OCI-LY7 (cell line): ENCODE measurements around the gene SMYD3. TPM values are rescaled to one million over a fixed set of nuclear protein-coding genes. Genes with fewer than 3 reads are reported as not detected.

Experiments used
- BruUV-seq: library from RNA; stranded (reverse); fragments of 400-500 nt; replicated peaks from 2 replicates; lab custom pipeline; 2021; lab: Mats Ljungman, UMichigan
- CTCF ChIA-PET: fragments of 300-600 bp; sonication (Branson Sonifier 250); formaldehyde crosslinking; loops from one replicate; lab custom pipeline; 2022; ENCODE audit warnings: antibody characterized with exemption; ENCODE audit not compliant: unreplicated experiment; lab: Charles Lee
- POLR2A ChIA-PET: fragments of 300-600 bp; sonication (Branson Sonifier 250); formaldehyde crosslinking; loops from one replicate; lab custom pipeline; 2022; ENCODE audit warnings: antibody characterized with exemption; lab: Charles Lee
- DNase-seq: peaks from one replicate; pipeline ENCODE4 v3.0.0-alpha.2; 2015; ENCODE audit warnings: low spot score
- H2AFZ ChIP-seq: fragments of 200-600 bp; sonication (generic), shearing (Covaris generic); 2 replicates; pipeline ENCODE4 v1.6.1; 2014; ENCODE audit warnings: mild to moderate bottlenecking, antibody characterized with exemption, low read length, moderate library complexity
- H3K27ac ChIP-seq: fragments of 200-600 bp; sonication (generic); 2 replicates; pipeline ENCODE4 v1.5.1; 2014; ENCODE audit warnings: mixed run types, low read depth, mild to moderate bottlenecking, moderate library complexity, low read length, inconsistent platforms; ENCODE audit not compliant: poor library complexity, severe bottlenecking
- H3K36me3 ChIP-seq: fragments of 200-600 bp; sonication (generic); 2 replicates; pipeline ENCODE4 v1.6.1; 2014; ENCODE audit warnings: mild to moderate bottlenecking, antibody characterized with exemption, low read length, moderate library complexity, mixed read lengths; ENCODE audit not compliant: insufficient read depth
- H3K4me1 ChIP-seq: fragments of 200-600 bp; sonication (generic); 2 replicates; pipeline ENCODE4 v1.5.1; 2014; ENCODE audit warnings: mild to moderate bottlenecking, low read length; ENCODE audit not compliant: insufficient read depth, poor library complexity, severe bottlenecking
- H3K4me2 ChIP-seq: fragments of 200-600 bp; sonication (generic); 2 replicates; pipeline ENCODE4 v1.6.1; 2014; ENCODE audit warnings: mild to moderate bottlenecking, low read length
- H3K4me3 ChIP-seq: fragments of 200-600 bp; sonication (generic); 2 replicates; pipeline ENCODE4 v1.5.1; 2014; ENCODE audit warnings: mild to moderate bottlenecking, low read depth, low read length; ENCODE audit not compliant: poor library complexity, severe bottlenecking
- H3K79me2 ChIP-seq: fragments of 200-600 bp; sonication (generic); 2 replicates; pipeline ENCODE4 v1.6.1; 2016; ENCODE audit warnings: low read depth, mild to moderate bottlenecking, low read length, moderate library complexity, mixed read lengths; ENCODE audit not compliant: insufficient read depth
- H3K9me2 ChIP-seq: fragments of 200-600 bp; sonication (generic); 2 replicates; pipeline ENCODE4 v1.6.1; 2016; ENCODE audit warnings: mild to moderate bottlenecking, low read length, mixed read lengths; ENCODE audit not compliant: insufficient read depth
- H3K9me3 ChIP-seq: fragments of 200-600 bp; sonication (generic); 2 replicates; pipeline ENCODE4 v1.6.1; 2014; ENCODE audit warnings: mild to moderate bottlenecking, mixed run types, low read length, mixed read lengths
- H4K20me1 ChIP-seq: fragments of 200-600 bp; sonication (generic); 2 replicates; pipeline ENCODE4 v1.6.1; 2014; ENCODE audit warnings: mild to moderate bottlenecking, antibody characterized with exemption, low read length, moderate library complexity, mixed read lengths; ENCODE audit not compliant: insufficient read depth
- CTCF ChIP-seq: fragments of 200-600 bp; sonication (generic); conservative IDR thresholded peaks from 2 replicates; pipeline ENCODE4 v1.5.1; 2014; ENCODE audit warnings: mild to moderate bottlenecking, antibody characterized with exemption, low read length, moderate library complexity, mixed read lengths
- EZH2phosphoT487 ChIP-seq: fragments of 200-600 bp; sonication (generic); IDR thresholded peaks from 2 replicates; pipeline ENCODE4 v1.6.1; 2018; ENCODE audit warnings: low read depth, borderline replicate concordance, mild to moderate bottlenecking, mixed run types, antibody characterized with exemption, low read length, moderate library complexity, mixed read lengths
- intact Hi-C: fragments of 100-400 bp; cut with micrococcal nuclease; formaldehyde crosslinking; loops from one replicate; pipeline ENCODE4 v1.10.0; 2022; ENCODE audit not compliant: unreplicated experiment
- total RNA-seq, 2 experiments: library from RNA; depleted of rRNA in 1 of 2; stranded (reverse); fragments of >200 nt in 1 of 2; shearing (Covaris generic) in 1 of 2; gene quantifications; 2 replicates each; pipeline ENCODE4 v1.2.3, GENCODE V29; 2014 to 2022

SMYD3 gene
- total RNA-seq, 2 experiments from 2014 or later: 28.9 to 34.5 TPM

DNA sequence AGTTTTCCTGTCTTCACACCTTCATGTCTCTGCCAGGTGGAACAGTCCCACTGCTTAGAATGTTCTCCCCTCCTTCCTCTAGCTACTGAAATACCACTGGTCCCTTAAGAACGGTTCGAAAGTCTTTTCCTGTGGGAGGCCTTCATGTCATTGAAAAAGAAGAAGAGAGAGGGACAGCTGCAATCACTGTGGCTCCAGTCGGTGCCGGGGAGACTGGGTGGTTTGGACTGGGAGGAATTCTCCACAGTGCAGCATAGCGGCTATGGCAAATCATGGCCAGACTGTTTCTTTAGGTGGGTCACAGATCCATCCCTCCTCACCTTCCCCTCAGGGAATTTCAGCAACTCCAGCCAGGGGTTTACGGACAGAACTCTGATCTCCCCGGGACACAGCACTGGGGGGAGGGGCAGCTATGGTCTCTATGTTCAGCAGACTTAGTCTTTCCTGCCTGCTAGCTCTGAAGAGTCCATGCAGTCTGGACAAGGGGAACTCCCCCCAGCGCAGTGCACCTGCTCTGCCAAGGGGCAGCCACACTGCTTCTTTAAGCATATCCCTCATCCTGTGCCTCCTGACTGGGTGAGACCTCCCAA is 567.2 kb downstream of the SMYD3 start:
- TF ChIP-seq EZH2phosphoT487 (no peak), CTCF (no peak)
- no TSS peak for BruUV-seq
- Histone ChIP-seq H3K9me3 (no peaks in the 10 kb centered on the region), H3K27ac (no peak overlapping the region), H3K4me1 (no peaks in the 10 kb centered on the region), H3K4me2 (no peak overlapping the region), H4K20me1 (no peaks in the 10 kb centered on the region), H2AFZ (no peak overlapping the region), H3K9me2 (no peaks in the 10 kb centered on the region), H3K79me2 (no peaks in the 10 kb centered on the region), H3K36me3 (no peaks in the 10 kb centered on the region), H3K4me3 (no peak overlapping the region)
- intact Hi-C loops: no loop called here
- DNase-seq: no peak
- POLR2A ChIA-PET: interaction anchor here (0.6 kb wide), 1 partner anchor 1552 kb away, joined by 3 read pairs; no protein-coding TSS in a partner anchor
- CTCF ChIA-PET: no interaction called here

GRCh38 chr1:245938046-245938435 is 569.0 kb downstream of the SMYD3 start:
- ChIA-PET CTCF (no interaction called here), POLR2A (interaction anchor here (0.7 kb wide), 1 partner anchor 299 kb away, joined by 3 read pairs; no protein-coding TSS in a partner anchor)

More at GRCh38 chr1:245938046-245938435, 569.0 kb downstream of the SMYD3 start:
- Histone ChIP-seq H3K9me3 (no peaks in the 10 kb centered on the region), H2AFZ (no peak overlapping the region), H3K36me3 (no peaks in the 10 kb centered on the region), H3K4me2 (no peak overlapping the region), H4K20me1 (no peaks in the 10 kb centered on the region), H3K79me2 (no peaks in the 10 kb centered on the region), H3K9me2 (no peaks in the 10 kb centered on the region), H3K27ac (no peak overlapping the region), H3K4me1 (no peaks in the 10 kb centered on the region), H3K4me3 (no peak overlapping the region)
- intact Hi-C loops: no loop called here
- no TSS peak for BruUV-seq
- DNase-seq: no peak
- TF ChIP-seq CTCF: no peak
- no peak for TF ChIP-seq EZH2phosphoT487
